Suprapubic skin (tissue), 4 donors: ENCODE measurements around the gene TXNL4B. TPM values are rescaled to one million over a fixed set of nuclear protein-coding genes. Genes with fewer than 3 reads are reported as not detected.

ENCODE experiments used
- DNase-seq, 2 donors: peaks; one replicate each; pipeline ENCODE4 v3.0.0-alpha.2; 2019; ENCODE audit warnings: low spot score in 2 of 2
- H3K27ac ChIP-seq: fragments of 200-600 bp; sonication (generic); one replicate; pipeline ENCODE4 v1.5.1; 2019
- H3K27me3 ChIP-seq: fragments of 200-600 bp; sonication (generic); one replicate; pipeline ENCODE4 v1.5.1; 2019
- H3K36me3 ChIP-seq: fragments of 200-600 bp; sonication (generic); one replicate; pipeline ENCODE4 v1.5.1; 2019
- H3K4me1 ChIP-seq: fragments of 200-600 bp; sonication (generic); one replicate; pipeline ENCODE4 v1.5.1; 2019
- H3K4me3 ChIP-seq: fragments of 200-600 bp; sonication (generic); one replicate; pipeline ENCODE4 v1.5.1; 2019; ENCODE audit warnings: mild to moderate bottlenecking
- H3K9me3 ChIP-seq: fragments of 200-600 bp; sonication (generic); one replicate; pipeline ENCODE4 v1.5.1; 2019
- EP300 ChIP-seq: sonication (generic); formaldehyde crosslinking; IDR thresholded peaks from one replicate; pipeline ENCODE4 v1.6.1; 2017; ENCODE audit warnings: antibody characterized with exemption
- POLR2A ChIP-seq, 2 donors: fragments of 450-650 bp; IDR thresholded peaks; one replicate each; pipeline ENCODE4 v1.6.1; 2017; ENCODE audit warnings: antibody characterized with exemption in 2 of 2, mild to moderate bottlenecking in 2 of 2, moderate library complexity in 2 of 2
- POLR2AphosphoS5 ChIP-seq, 3 donors: sonication (generic); formaldehyde crosslinking; IDR thresholded peaks; one replicate each; pipeline ENCODE4 v1.6.1; 2017; ENCODE audit warnings: antibody characterized with exemption in 3 of 3
- whole genome bisulfite sequencing: methylation state at CpG from one replicate; pipeline ENCODE4 v1.1.5; 2018; 5-methylcytosine and 5-hydroxymethylcytosine counted together
- total RNA-seq, 4 donors: library from RNA; depleted of rRNA; stranded (reverse); fragments of >200 nt; gene quantifications; one replicate each; pipeline ENCODE4 v1.1.0, GENCODE V29; 2016
- TF ChIP-seq, protein P1 (sequence below), 2 donors: fragments of 200-600 bp in 1 of 2; fragments of 450-650 bp in 1 of 2; sonication (generic) in 1 of 2; IDR thresholded peaks; one replicate each; pipeline ENCODE4 v1.5.1; 2016 to 2019; ENCODE audit warnings: antibody characterized with exemption in 2 of 2, mild to moderate bottlenecking in 1 of 2, moderate library complexity in 1 of 2

Gene TXNL4B
- total RNA-seq, 4 donors from 2014 or later: 6.4 to 19.9 (median 6.9) TPM

DNA sequence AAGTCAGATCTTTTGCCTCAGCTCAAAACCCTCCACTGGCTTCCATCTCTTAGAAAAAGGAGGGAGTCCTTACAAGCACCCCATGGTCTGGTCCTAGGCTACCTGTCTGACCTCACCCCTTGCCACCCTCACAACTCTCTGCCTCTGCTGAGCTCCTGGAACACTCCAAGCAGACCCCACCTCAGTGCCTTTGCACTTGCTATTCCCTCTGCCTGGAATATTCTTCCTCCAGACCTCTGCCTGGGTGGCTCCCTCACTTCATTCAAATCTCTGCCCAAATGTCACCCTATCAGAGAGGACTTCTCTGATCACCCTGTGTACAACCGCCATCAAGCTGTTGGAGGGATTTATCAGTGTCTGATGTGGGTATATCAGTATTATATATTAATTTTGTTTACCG, 41.1 kb upstream of the TXNL4B start:
- H3K4me3 ChIP-seq: no peak overlapping the region
- H3K9me3 ChIP-seq: no peaks in the 10 kb centered on the region
- no peaks in the 10 kb centered on the region for H3K27me3 ChIP-seq
- TF ChIP-seq, protein P1, sequence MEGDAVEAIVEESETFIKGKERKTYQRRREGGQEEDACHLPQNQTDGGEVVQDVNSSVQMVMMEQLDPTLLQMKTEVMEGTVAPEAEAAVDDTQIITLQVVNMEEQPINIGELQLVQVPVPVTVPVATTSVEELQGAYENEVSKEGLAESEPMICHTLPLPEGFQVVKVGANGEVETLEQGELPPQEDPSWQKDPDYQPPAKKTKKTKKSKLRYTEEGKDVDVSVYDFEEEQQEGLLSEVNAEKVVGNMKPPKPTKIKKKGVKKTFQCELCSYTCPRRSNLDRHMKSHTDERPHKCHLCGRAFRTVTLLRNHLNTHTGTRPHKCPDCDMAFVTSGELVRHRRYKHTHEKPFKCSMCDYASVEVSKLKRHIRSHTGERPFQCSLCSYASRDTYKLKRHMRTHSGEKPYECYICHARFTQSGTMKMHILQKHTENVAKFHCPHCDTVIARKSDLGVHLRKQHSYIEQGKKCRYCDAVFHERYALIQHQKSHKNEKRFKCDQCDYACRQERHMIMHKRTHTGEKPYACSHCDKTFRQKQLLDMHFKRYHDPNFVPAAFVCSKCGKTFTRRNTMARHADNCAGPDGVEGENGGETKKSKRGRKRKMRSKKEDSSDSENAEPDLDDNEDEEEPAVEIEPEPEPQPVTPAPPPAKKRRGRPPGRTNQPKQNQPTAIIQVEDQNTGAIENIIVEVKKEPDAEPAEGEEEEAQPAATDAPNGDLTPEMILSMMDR (IDR thresholded peaks at IDR 0.05): no peak
- no peak overlapping the region for H3K27ac ChIP-seq
- DNase-seq: no peak
- no peaks in the 10 kb centered on the region for H3K4me1 ChIP-seq
- 94% methylated on average over 2 of the region's 2 CpGs for whole genome bisulfite sequencing
- H3K36me3 ChIP-seq: no peaks in the 10 kb centered on the region

DNA sequence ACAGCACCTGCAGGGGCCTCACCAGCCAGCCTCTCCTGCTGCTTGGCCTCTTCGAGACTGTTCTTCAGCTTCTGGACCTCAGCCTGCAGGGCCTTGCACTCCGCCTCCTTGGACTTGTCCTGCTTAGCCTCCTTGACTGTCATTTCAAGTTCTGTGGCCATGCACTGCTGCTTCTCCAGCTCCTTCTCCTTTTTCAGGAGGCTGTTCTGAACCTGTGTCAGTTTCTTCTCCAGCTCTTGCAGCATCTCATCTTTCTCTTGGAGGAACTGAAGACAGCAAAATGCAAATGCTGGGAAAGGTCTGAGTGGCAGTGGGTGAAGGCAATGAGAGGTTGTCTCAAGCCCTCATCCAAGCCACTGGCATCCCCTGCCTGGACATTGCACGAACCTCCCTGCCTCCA, 39.3 kb upstream of the TXNL4B start:
- H3K27me3 ChIP-seq: no peaks in the 10 kb centered on the region

DNA sequence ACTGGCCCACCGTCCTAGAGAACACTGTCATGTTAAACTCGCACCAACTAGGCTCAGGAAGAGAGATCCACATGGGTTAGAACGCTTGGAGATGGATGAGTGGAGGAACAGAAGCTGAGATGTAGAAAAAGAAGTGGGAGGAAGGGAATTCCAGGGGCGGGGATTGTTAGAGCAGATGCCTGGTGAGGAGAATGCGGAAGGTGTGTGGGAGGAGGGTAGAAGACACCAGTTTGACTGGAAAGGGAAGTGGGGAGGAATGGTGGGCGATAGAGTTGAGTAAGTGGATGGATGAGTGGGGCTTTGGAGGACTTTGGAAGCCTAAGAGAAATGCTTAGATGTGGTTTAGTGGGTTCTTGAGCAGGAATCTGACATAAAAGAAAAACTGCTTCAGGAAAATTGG, 37.6 kb upstream of the TXNL4B start:
- no peaks in the 10 kb centered on the region for H3K36me3 ChIP-seq
- H3K4me1 ChIP-seq: peaks cover 2% of the 10 kb centered on the region
- H3K27ac ChIP-seq: no peak overlapping the region
- no peaks in the 10 kb centered on the region for H3K9me3 ChIP-seq
- 65% methylated on average over 6 of the region's 6 CpGs for WGBS
- TF ChIP-seq, protein P1 (IDR thresholded peaks at IDR 0.05): no peak
- DNase-seq: no peak
- H3K27me3 ChIP-seq: no peaks in the 10 kb centered on the region
- no peak overlapping the region for H3K4me3 ChIP-seq

More for the DNA sequence above, 39.3 kb upstream of the TXNL4B start:
- no peak overlapping the region for H3K27ac ChIP-seq
- H3K9me3 ChIP-seq: no peaks in the 10 kb centered on the region
- H3K36me3 ChIP-seq: no peaks in the 10 kb centered on the region
- no peaks in the 10 kb centered on the region for H3K4me1 ChIP-seq
- DNase-seq: no peak
- TF ChIP-seq POLR2AphosphoS5 (IDR thresholded peaks at IDR 0.05) (no peak), POLR2A (IDR thresholded peaks at IDR 0.05) (no peak), EP300 (no peak)
- TF ChIP-seq, protein P1 (IDR thresholded peaks at IDR 0.05): no peak
- no peak overlapping the region for H3K4me3 ChIP-seq
- 91% methylated on average over 3 of the region's 3 CpGs for WGBS

DNA sequence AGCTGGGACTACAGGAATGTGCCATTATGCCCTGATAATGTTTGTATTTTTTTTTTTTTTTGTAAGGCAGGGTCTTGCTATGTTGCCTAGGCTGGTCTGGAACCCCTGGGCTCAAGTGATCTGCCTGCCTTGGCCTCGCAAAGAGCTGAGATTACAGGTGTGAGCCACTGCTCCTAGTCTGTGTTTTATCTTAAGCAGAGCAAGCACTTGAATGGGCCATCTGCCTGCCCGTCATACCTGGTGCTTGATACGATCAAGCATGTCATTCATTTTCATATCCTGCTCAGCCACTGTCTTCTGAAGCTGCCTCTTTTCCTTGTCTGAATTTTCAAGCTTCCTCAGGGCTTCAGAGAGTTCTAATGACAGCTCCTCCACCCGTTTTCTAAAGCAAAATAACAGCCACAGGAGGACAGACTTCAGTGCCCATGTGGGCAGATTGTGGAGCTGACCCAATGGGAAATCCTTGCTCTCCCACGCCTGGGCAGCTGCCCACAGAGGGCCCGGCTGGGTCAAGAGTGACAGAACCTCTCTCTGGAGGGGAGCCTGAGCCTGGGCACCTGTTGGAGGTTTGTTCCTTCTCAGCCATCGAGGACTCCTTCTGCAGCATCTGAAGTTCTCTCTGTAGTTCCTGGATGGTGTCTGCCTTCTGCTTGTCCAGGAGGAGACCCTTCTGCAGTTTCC, 36.7 kb upstream of the TXNL4B start:
- 78% methylated on average over 6 of the region's 7 CpGs for WGBS
- TF ChIP-seq EP300: no peak
- TF ChIP-seq, protein P1 (IDR thresholded peaks at IDR 0.05): no peak
- TF ChIP-seq POLR2A (IDR thresholded peaks at IDR 0.05): no peak
- TF ChIP-seq POLR2AphosphoS5 (IDR thresholded peaks at IDR 0.05): no peak
- DNase-seq: no peak
- H3K27ac ChIP-seq: no peak overlapping the region
- H3K4me3 ChIP-seq: no peak overlapping the region
- H3K9me3 ChIP-seq: no peaks in the 10 kb centered on the region
- no peaks in the 10 kb centered on the region for H3K27me3 ChIP-seq
- no peaks in the 10 kb centered on the region for H3K36me3 ChIP-seq
- H3K4me1 ChIP-seq: peaks cover 9% of the 10 kb centered on the region

DNA sequence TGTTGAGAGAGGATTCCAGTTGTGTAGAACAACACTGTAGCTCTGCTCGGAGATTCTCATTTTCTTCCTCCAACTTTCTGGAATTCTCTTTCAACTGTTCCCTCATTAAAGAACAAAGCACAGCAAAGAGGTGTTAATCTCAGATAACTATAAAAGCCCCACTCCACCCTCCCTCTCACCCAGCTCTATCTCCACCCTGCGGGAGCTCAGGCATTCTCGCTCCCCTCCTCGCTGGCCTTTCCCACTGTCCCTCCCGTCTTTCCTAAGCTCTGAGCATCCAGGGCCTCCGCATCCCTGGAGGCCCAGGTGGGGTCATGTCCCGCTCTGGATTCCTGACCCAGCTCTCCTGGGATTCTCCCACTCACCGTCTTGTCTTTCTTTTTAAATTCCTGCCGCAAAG, 35.3 kb upstream of the TXNL4B start:
- TF ChIP-seq POLR2A (IDR thresholded peaks at IDR 0.05): no peak
- no peak for TF ChIP-seq EP300
- TF ChIP-seq, protein P1 (IDR thresholded peaks at IDR 0.05): no peak
- TF ChIP-seq POLR2AphosphoS5 (IDR thresholded peaks at IDR 0.05): no peak
- no peak overlapping the region for H3K27ac ChIP-seq
- H3K4me1 ChIP-seq: peaks cover 12% of the 10 kb centered on the region
- H3K36me3 ChIP-seq: no peaks in the 10 kb centered on the region
- WGBS: 88% methylated on average over 9 of the region's 9 CpGs
- no peaks in the 10 kb centered on the region for H3K27me3 ChIP-seq
- no peaks in the 10 kb centered on the region for H3K9me3 ChIP-seq
- no peak for DNase-seq
- H3K4me3 ChIP-seq: no peak overlapping the region
